Urinary bladder (tissue), 4 donors: Measurements from ENCODE around the gene NOS1. TPM values are rescaled to one million over a fixed set of nuclear protein-coding genes. Genes with fewer than 3 reads are reported as not detected.
"Not testable (repeated sequence)": the region's sequence is repeated elsewhere in the genome, so short reads cannot be mapped to it uniquely, and the experiment has no call there.

Source experiments
- DNase-seq: peaks from one replicate; pipeline ENCODE4 v3.0.0-alpha.2; 2015; ENCODE audit errors: extremely low spot score
- H3K27ac ChIP-seq: one replicate; pipeline ENCODE4 v1.5.1; 2013; ENCODE audit warnings: low read depth, mild to moderate bottlenecking, moderate library complexity
- H3K36me3 ChIP-seq: one replicate; pipeline ENCODE4 v1.6.1; 2013; ENCODE audit warnings: mild to moderate bottlenecking, moderate library complexity; ENCODE audit not compliant: insufficient read depth
- H3K4me1 ChIP-seq: one replicate; pipeline ENCODE4 v1.6.1; 2013; ENCODE audit warnings: mild to moderate bottlenecking, moderate library complexity; ENCODE audit not compliant: insufficient read depth
- H3K4me3 ChIP-seq: one replicate; pipeline ENCODE4 v1.5.1; 2013; ENCODE audit warnings: low read depth, low read length
- WGBS: extraction: QIAGEN DNeasy Blood & Tissue Kit; methylation state at CpG from one replicate; pipeline ENCODE4 v1.1.7; 2013; 5-methylcytosine and 5-hydroxymethylcytosine counted together
- polyA plus RNA-seq: library from polyadenylated mRNA; stranded (reverse); fragments of 200-250 nt; gene quantifications from one replicate; pipeline ENCODE4 v1.2.3, GENCODE V29; 2013
- total RNA-seq: library from RNA; depleted of rRNA; stranded (reverse); fragments of >200 nt; gene quantifications from one replicate; pipeline ENCODE4 v1.2.3, GENCODE V29; 2014
- donor health status: healthy with polysubstance abuse.
- donor health status: healthy.

Gene NOS1
- total and polyA plus RNA-seq, 2 donors: 0.60 to 1.7 TPM

DNA sequence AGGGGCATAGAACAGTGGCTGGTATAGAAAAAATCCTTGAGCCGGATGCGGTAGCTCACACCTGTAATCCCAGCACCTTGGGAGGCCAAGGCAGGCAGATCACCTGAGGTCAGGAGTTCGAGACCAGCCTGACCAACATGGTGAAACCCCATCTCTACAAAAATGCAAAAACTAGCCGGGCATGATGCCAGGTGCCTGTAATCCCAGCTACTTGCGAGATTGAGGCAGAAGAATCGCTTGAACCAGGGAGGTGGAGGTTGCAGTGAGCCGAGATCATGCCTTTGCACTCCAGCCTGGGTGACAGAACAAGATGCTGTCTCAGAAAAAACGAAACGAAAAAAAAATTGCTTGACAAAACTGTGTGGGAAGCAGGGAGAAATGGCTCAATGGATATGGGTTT is 168.8 kb downstream of the NOS1 start:
- not testable (repeated sequence) for H3K4me3 ChIP-seq, H3K4me1 ChIP-seq, H3K36me3 ChIP-seq, H3K27ac ChIP-seq, DNase-seq
- WGBS: 78% methylated on average over 9 of the region's 9 CpGs

DNA sequence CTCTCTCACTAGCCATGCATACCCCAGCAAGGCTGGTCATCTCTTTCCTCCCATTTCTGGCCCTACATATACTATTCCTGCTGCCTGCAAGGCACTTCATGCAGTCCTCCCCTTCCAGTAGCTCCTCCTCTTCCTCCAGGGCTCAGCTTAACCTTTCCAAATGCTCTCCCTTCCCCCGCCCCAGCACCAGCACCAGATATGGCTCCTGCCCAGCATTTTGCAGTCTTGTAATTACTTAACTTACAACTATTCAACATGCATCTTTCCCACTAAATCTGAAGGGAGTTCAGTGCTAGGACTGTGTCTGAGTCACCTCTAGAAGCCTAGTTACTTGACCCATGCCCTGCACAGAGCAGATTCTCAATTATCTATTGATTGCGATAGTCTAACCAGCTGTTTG is 169.4 kb downstream of the NOS1 start:
- Histone ChIP-seq H3K36me3 (no peaks in the 10 kb centered on the region), H3K4me1 (no peaks in the 10 kb centered on the region), H3K27ac (no peak overlapping the region), H3K4me3 (no peak overlapping the region)
- DNase-seq: no peak
- WGBS: 76% methylated on average over 2 of the region's 2 CpGs

DNA sequence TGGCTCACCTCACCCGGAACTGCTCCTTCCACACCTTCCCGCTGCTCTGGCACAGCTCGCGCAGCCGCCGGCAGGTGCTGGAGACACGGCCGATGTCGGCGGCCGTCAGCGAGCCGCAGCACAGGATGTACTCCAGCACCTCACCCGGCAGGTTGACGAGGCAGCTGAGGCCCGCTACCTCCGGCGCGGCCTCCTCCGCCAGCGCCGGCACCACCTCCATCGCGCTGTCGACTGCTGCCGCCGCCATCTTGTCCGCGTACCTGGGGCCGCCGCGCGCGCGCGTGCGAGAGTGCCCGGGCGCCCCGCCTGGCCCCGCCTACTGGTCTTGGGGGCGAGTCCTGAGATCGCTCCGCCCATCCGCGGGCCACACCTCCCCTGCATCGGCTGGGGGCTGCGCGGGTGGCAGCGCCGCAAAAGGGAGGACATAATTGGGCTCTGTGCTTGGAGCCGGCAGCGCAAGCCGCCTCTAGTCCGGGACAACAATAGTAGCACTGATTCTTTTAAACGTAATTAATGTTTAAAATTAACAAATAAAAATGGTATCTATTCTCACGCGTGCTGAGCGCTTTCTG is 171.1 kb downstream of the NOS1 start, which contains the start of gene FBXO21:
Gene FBXO21, minus strand, starts transcription at position 261 of the 572 bp plus-strand sequence. Its CDS starts 14 bp downstream, at position 247.
- no peaks in the 10 kb centered on the region for H3K36me3 ChIP-seq
- H3K27ac ChIP-seq: peak within 1 kb of the TSS; percentile 48
- DNase-seq: peak; percentile 47
- 2% methylated on average over 59 of the region's 59 CpGs for WGBS
- H3K4me3 ChIP-seq: peak within 1 kb of the TSS; percentile 100
- no peaks in the 10 kb centered on the region for H3K4me1 ChIP-seq

DNA sequence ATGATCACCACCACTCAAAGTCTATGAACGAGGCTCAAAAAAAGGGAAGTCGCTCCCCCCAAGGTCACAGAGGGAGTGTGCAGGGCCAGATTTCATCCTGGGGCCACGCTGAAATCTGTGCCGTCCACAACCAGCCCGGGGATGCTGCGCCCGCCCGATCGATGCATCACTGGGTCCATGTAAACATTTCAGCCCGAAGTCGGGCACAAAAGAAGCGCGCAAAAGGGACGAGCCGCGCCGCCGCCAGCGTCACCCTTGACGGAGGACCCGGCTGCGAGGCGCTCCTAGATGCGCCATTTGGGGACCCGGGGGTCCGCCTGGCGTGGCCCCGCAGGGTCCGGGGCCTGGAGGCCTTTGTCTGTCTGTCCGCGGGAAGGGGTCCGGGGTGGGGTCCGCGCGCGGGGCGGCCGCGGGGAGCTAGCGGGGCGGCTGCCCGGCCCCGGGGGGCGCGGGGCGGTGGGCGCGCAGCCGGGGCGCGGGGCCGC is 171.7 kb downstream of the NOS1 start:
- peak overlapping the region; percentile 100 for H3K4me3 ChIP-seq
- peaks cover 1% of the 10 kb centered on the region for H3K36me3 ChIP-seq
- no peaks in the 10 kb centered on the region for H3K4me1 ChIP-seq
- WGBS: 1% methylated on average over 52 of the region's 52 CpGs
- DNase-seq: no peak
- H3K27ac ChIP-seq: peak overlapping the region; percentile 48

DNA sequence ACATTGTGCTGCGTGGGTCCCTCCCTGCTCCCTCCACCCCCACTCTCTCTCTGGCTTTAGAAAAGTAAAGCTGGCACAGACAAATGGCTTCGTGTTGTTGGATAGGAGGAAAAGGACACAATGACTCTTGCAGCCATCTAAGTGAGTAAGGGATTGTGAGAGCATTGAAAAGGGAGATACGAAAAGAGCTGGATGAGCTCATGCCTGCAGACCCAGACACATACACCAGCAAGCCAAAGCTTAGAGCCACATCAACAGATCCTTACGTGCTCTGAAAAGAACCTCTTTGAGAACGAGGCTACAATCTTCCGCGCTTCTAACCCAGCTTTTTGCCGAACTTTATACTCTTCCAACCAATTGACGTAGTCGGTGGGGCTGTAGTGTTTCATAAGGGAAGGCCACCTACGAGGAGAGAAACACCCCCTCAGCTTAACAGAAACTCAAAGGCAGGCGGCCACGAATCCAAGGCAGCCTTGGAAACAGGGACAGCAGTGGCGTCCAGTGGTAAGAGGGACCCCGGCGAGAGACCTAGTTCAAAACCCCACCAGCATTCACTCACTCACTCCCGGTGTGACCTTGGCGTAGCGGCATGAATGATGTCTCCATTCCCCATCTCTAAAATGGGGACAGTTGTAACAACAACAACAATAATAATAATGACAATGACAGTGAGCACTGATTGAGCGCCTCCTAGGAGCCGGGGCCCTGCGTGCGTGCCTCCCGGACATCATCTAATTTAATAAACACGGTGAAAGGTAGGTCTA is 172.3 kb downstream of the NOS1 start:
- no peak for DNase-seq
- no peak overlapping the region for H3K27ac ChIP-seq
- H3K4me3 ChIP-seq: peak overlapping the region; percentile 100
- no peaks in the 10 kb centered on the region for H3K4me1 ChIP-seq
- WGBS: 14% methylated on average over 25 of the region's 25 CpGs
- peaks cover 1% of the 10 kb centered on the region for H3K36me3 ChIP-seq

DNA sequence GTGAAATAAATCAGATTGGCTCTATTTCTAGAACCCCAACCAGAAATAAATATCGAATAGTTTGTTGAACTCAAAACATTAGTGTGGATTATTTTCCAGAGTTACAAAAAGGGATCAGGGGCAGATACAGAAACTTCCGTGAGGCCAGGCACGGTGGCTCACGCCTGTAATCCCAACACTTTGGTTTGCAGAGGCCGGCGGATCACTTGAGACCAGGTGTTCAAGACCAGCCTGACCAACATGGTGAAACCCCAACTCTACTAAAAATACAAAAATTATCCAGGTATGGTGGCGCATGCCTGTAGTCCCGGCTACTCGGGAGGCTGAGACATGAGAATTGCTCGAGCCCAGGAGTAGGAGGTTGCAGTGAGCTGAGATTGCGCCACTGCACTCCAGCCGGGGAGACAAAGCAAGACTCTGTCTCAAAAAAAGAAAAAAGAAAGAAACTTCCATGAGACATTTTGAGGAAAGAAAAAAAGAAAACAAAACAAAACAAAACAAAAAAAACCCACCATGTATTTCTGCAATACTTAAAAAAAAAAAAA is 173.2 kb downstream of the NOS1 start:
- Histone ChIP-seq H3K4me1 (no peaks in the 10 kb centered on the region), H3K36me3 (peaks cover 1% of the 10 kb centered on the region), H3K4me3 (no peak overlapping the region), H3K27ac (no peak overlapping the region)
- DNase-seq: no peak
- WGBS: 94% methylated on average over 12 of the region's 12 CpGs

DNA sequence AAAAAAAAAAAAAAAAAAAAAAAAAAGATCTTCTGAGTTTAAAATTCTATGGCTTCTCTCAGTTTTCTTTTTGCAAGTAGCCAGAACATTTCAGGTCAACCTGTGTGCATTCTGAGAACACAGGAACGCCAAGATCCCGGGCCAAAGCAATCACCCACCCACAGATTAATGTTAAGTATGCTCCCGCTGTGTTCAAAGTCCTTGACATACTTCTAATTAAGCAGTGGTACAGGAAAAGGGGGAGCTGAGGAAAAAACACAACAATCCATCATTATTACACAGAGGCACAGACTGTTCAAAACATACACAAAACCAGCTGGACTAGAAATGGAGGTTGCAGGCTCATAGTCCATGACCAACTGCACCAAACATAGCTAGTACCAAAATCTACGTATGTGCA is 174.0 kb downstream of the NOS1 start:
- H3K4me3 ChIP-seq: no peak overlapping the region
- peaks cover 1% of the 10 kb centered on the region for H3K36me3 ChIP-seq
- no peak overlapping the region for H3K27ac ChIP-seq
- H3K4me1 ChIP-seq: no peaks in the 10 kb centered on the region
- no peak for DNase-seq
- WGBS: 84% methylated on average over 4 of the region's 4 CpGs

DNA sequence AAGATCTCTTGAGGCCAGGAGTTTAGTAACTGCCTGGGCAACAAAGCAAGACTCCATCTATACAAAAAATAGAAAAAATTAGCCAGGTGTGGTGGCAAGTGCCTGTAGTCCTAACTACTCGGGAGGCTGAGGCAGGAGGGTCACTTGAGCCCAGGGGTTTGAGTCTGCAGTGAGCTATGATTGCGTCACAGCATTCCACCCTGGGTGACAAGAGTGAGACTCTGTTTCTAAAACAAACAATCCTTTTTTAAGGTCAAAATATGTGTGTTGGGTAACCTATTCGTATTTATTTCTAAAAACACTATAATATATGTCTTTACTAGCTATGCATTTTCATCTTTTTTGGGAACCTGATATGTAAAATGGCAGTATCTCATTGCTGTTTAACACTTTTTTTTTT is 178.6 kb downstream of the NOS1 start:
- peaks cover 5% of the 10 kb centered on the region for H3K36me3 ChIP-seq
- WGBS: 97% methylated on average over 3 of the region's 3 CpGs
- no peaks in the 10 kb centered on the region for H3K4me1 ChIP-seq
- H3K4me3 ChIP-seq: no peak overlapping the region
- H3K27ac ChIP-seq: no peak overlapping the region
- no peak for DNase-seq

DNA sequence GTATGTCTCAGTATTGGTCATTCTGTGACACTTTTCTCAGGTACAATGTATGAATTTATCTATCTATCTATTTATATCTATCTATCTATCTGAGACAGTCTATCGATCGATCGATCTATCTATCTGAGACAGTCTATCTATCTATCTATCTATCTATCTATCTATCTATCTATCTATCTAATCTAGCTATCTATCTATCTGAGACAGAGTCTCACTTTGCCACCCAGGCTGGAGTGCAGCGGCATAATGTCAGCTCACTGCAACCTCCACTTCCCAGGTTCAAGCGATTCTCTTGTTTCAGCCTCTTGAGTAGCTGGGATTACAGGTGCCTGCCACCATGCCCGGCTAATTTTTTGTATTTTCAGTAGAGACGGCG is 180.0 kb downstream of the NOS1 start:
- 95% methylated on average over 8 of the region's 8 CpGs for WGBS
- DNase-seq, H3K4me1 ChIP-seq, H3K4me3 ChIP-seq, H3K36me3 ChIP-seq, H3K27ac ChIP-seq: not testable (repeated sequence)

DNA sequence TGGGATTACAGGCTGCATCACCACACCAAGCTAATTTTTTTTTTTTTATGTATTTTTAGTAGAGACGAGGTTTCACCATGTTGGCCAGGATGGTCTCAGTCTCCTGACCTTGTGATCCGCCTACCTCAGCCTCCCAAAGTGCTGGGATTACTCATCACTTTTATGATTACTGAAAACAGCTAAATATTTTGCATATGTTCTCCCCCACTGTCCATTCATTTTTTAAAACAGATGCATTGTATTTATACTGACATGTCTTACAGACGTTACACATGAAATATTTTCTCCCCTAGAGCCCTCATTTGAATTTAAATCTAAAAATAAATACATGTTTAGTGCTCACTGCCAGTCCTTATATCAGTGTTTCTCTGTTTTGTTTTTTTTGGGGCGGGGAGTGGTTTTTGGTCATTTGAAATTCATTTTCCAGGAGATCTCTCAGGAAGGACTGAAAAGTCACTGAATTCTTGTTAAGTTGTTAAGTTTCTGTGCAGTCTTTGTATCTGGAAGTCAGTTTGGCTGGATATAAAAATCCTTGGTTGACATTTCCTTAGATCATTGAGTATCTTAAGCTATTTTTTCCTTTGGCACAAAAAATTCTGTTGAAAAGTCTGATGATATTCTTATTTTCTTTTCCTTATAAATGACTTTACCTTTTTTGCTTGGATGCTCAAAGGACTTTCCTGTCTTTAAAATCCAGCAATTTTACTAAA is 180.5 kb downstream of the NOS1 start:
- H3K36me3 ChIP-seq: peaks cover 11% of the 10 kb centered on the region

DNA sequence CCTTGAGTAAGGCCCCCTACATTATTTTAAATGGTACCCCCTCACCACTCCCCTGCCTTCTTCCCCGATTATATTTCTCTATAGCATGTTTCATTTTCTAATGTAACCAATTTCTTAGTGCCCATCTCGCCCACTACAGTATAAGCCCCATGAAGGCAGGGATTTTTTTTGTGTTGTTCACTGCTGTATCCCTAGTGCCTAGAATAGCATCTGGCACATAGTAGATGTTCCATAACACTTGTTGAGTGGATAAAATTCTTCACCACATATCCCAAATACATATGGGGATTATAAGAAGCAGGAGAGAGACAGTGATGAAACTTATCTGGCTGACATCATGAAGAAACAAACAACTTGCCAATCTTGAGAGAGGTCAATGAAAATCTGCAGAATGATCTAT is 182.7 kb downstream of the NOS1 start:
- Histone ChIP-seq H3K4me1 (no peaks in the 10 kb centered on the region), H3K4me3 (no peak overlapping the region), H3K27ac (no peak overlapping the region), H3K36me3 (peaks cover 13% of the 10 kb centered on the region)
- no peak for DNase-seq
- WGBS: 97% methylated on average over 2 of the region's 2 CpGs

More for the DNA sequence above, 180.5 kb downstream of the NOS1 start:
- WGBS: 81% methylated on average over 4 of the region's 4 CpGs
- no peak for DNase-seq
- Histone ChIP-seq H3K4me3 (no peak overlapping the region), H3K27ac (no peak overlapping the region), H3K4me1 (no peaks in the 10 kb centered on the region)

DNA sequence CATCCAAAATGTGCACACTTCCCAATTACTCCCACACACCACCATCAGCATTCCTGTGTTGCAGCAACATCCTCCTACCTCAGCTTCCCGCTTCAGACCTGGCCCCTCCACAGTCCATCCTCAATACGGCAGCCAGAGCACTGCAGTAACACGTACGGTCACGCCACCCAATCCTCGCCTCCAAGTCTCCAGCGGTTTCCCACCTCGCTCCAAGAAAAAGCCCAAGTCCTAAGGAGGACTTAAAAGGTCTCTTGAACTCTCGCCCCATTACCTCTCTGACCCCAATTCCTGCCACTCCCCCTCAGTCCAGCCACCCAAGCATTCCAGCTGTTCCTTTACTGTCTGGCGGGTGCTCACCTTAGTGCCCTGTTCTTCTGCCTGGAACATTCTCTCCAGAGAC is 183.1 kb downstream of the NOS1 start:
- Histone ChIP-seq H3K36me3 (peaks cover 13% of the 10 kb centered on the region), H3K4me3 (no peak overlapping the region), H3K27ac (no peak overlapping the region), H3K4me1 (no peaks in the 10 kb centered on the region)
- WGBS: 92% methylated on average over 10 of the region's 10 CpGs
- no peak for DNase-seq

DNA sequence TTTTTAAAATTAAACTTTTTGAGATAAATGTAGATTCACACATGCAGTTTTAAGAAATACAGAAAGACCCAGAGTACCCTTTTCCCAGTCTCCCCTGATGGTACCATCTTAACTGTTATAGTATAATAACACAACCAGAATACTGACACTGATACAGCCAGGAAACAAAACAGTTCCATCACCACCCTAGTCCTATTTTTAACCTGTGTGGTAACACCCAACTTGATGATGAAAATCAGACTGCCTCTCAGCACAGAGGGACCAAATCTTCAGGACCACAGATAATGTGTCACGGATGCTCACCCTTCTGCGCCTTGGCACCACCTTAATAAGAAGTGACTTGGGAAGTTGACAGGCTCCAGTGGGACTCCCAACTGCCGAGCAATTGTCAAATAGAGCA is 189.3 kb downstream of the NOS1 start:
- 94% methylated on average over 3 of the region's 3 CpGs for WGBS
- no peaks in the 10 kb centered on the region for H3K4me1 ChIP-seq
- peaks cover 19% of the 10 kb centered on the region for H3K36me3 ChIP-seq
- no peak for DNase-seq
- H3K4me3 ChIP-seq: no peak overlapping the region
- no peak overlapping the region for H3K27ac ChIP-seq
